Measurements from ENCODE around the gene HMG20A. TPM values are rescaled to one million over a fixed set of nuclear protein-coding genes. Genes with fewer than 3 reads are reported as not detected.

HMG20A gene
- total RNA-seq, 1 experiment from 2014 or later = 60.2 TPM

- DNase-seq = no peak
- H3K79me2 ChIP-seq (ENCODE audit: insufficient read depth, low read length) = no peaks in the 10 kb centered on the region
These were observed 36.6 kb upstream of the HMG20A start for GRCh38 chr15:77384086-77384485.

More at GRCh38 chr15:77384086-77384485, 36.6 kb upstream of the HMG20A start:
- Histone ChIP-seq H3K4me1 (ENCODE audit: insufficient read depth, low read length) (no peaks in the 10 kb centered on the region), H2BK20ac (ENCODE audit: low read depth, low read length, poor library complexity, severe bottlenecking) (no peak overlapping the region), H3K4me2 (ENCODE audit: insufficient read depth, insufficient read length, low read length) (no peak overlapping the region), H3K23ac (ENCODE audit: insufficient read length, low read depth, low read length) (no peak overlapping the region), H4K91ac (ENCODE audit: insufficient read length, low read depth, low read length) (no peak overlapping the region), H3K9me3 (ENCODE audit: control insufficient read depth, low read depth, low read length) (no peaks in the 10 kb centered on the region), H2BK120ac (ENCODE audit: low read depth, low read length, poor library complexity, severe bottlenecking) (no peak overlapping the region), H3K27ac (ENCODE audit: insufficient read length, low read depth, low read length) (no peak overlapping the region), H3K27me3 (ENCODE audit: insufficient read depth, low read length) (no peaks in the 10 kb centered on the region), H3K4ac (ENCODE audit: low read depth, low read length) (no peak overlapping the region), H4K20me1 (ENCODE audit: control insufficient read depth, insufficient read depth, insufficient read length) (no peaks in the 10 kb centered on the region), H3T11ph (ENCODE audit: low read length) (no peak overlapping the region), H3K9ac (ENCODE audit: extremely low read depth, insufficient read length, low read length) (no peak overlapping the region), H3K79me1 (ENCODE audit: insufficient read depth, low read depth, low read length, poor library complexity, severe bottlenecking) (no peaks in the 10 kb centered on the region), H2AK5ac (ENCODE audit: insufficient read length, low read length) (no peak overlapping the region), H4K8ac (replicated peaks; ENCODE audit: insufficient read length, low read depth, low read length) (no peak overlapping the region), H2BK12ac (ENCODE audit: insufficient read length, low read depth, low read length) (no peak overlapping the region), H2AFZ (ENCODE audit: low read length) (no peak overlapping the region), H3K14ac (ENCODE audit: insufficient read depth, low read length) (no peak overlapping the region), H3K56ac (ENCODE audit: insufficient read length, low read depth, low read length) (no peak overlapping the region), H2BK5ac (ENCODE audit: insufficient read length, low read length) (no peak overlapping the region), H2BK15ac (ENCODE audit: low read depth, low read length) (no peak overlapping the region), H3K23me2 (ENCODE audit: insufficient read length, low read depth, low read length, poor library complexity, severe bottlenecking) (no peaks in the 10 kb centered on the region), H4K5ac (ENCODE audit: insufficient read length, low read depth, low read length) (no peak overlapping the region), H3K18ac (ENCODE audit: insufficient read length, low read depth, low read length) (no peak overlapping the region)
- Mint-ChIP-seq H3K36me3 (ENCODE audit: insufficient read depth in 1 of 3, low read depth in 3 of 3) (no peaks in the 10 kb centered on the region), H3K27ac (no peak overlapping the region), H3K4me1 (peaks cover 6 to 13% of the 10 kb centered on the region in 2 experiments; a peak in 3 of 4 replicates), H3K27me3 (ENCODE audit: low read depth) (no peaks in the 10 kb centered on the region), H3K4me3 (no peak overlapping the region), H3K9me3 (no peaks in the 10 kb centered on the region)
- no peak for TF ChIP-seq CTCF (conservative IDR thresholded peaks at IDR 0.05)

Data from H9 (cell line).